ENCODE measurements around the gene PHPT1. TPM values are rescaled to one million over a fixed set of nuclear protein-coding genes. Genes with fewer than 3 reads are reported as not detected.

PHPT1 gene
- total and polyA plus RNA-seq, 2 of the 13 experiments (the other 11 are each of a cell fraction or from before 2014, with no cell fraction given), result 189 to 192 TPM

- TF ChIP-seq ZNF574 (CRISPR knock-in tag; IDR thresholded peaks at IDR 0.05) (0 out of 2 replicates have a peak, but pooled peaks have one; percentile 40), ARID5B (CRISPR knock-in tag; IDR thresholded peaks at IDR 0.05) (no peak), ZNF770 (CRISPR knock-in tag; IDR thresholded peaks at IDR 0.05) (no peak), ZNF383 (CRISPR knock-in tag; IDR thresholded peaks at IDR 0.05; ENCODE audit: borderline replicate concordance) (0 out of 2 replicates have a peak, but pooled peaks have one; percentile 49), EEA1 (CRISPR knock-in tag; IDR thresholded peaks at IDR 0.05; ENCODE audit: borderline replicate concordance) (no peak), PPARG (CRISPR knock-in tag; conservative IDR thresholded peaks at IDR 0.05) (no peak), THAP11 (CRISPR knock-in tag; IDR thresholded peaks at IDR 0.05) (no peak), ZNF788 (CRISPR knock-in tag; IDR thresholded peaks at IDR 0.05; ENCODE audit: borderline replicate concordance) (0 out of 2 replicates have a peak, but pooled peaks have one; percentile 57), ZNF639 (CRISPR knock-in tag; conservative IDR thresholded peaks at IDR 0.05) (peak; percentile 52; the same call in 1 of the 2 replicates), ZNF557 (CRISPR knock-in tag; IDR thresholded peaks at IDR 0.05) (0 out of 2 replicates have a peak, but pooled peaks have one; percentile 49), RFXANK (CRISPR knock-in tag; IDR thresholded peaks at IDR 0.05) (no peak), RELA (CRISPR knock-in tag; IDR thresholded peaks at IDR 0.05) (no peak), MBD4 (IDR thresholded peaks at IDR 0.05; ENCODE audit: borderline replicate concordance, low read length) (no peak), HOXA3 (CRISPR knock-in tag; IDR thresholded peaks at IDR 0.05) (peak; percentile 59; the same call in 1 of the 2 replicates), PAF1 (CRISPR knock-in tag; IDR thresholded peaks at IDR 0.05) (0 out of 2 replicates have a peak, but pooled peaks have one; percentile 15), IRF1 (CRISPR knock-in tag; IDR thresholded peaks at IDR 0.05; ENCODE audit: low read depth) (0 out of 2 replicates have a peak, but pooled peaks have one; percentile 47), KAT2B (IDR thresholded peaks at IDR 0.05; ENCODE audit: borderline replicate concordance, low read depth, low read length) (no peak), RFXAP (CRISPR knock-in tag; IDR thresholded peaks at IDR 0.05; ENCODE audit: borderline replicate concordance) (0 out of 2 replicates have a peak, but pooled peaks have one; percentile 19), ZC3H13 (CRISPR knock-in tag; IDR thresholded peaks at IDR 0.05) (peak; percentile 99)
Observed at GRCh38 chr9:136847826-136848392, 1.3 kb upstream of the PHPT1 start (continued).

Data from HepG2 (cell line).